ENCODE measurements around the gene GPR171. TPM values are rescaled to one million over a fixed set of nuclear protein-coding genes. Genes with fewer than 3 reads are reported as not detected.

Gene GPR171
- total RNA-seq, 2 experiments from 2014 or later, result 70.7 to 74.0 TPM

GRCh38 chr3:151227266-151227806 lies 24.3 kb upstream of the GPR171 start:
- peak overlapping the region; percentile 24 for H3K27ac Mint-ChIP-seq
- H3K4me3 Mint-ChIP-seq, result no peak overlapping the region
- peaks cover 52% of the 10 kb centered on the region for H3K4me1 Mint-ChIP-seq (ENCODE audit: low read depth)
- peaks cover 1% of the 10 kb centered on the region for H3K36me3 Mint-ChIP-seq
- intact Hi-C loops (cut with micrococcal nuclease), result loop anchor here (1.0 to 5.0 kb wide), 11 partner anchors 18 to 691 kb away; partner anchors contain the start of gene P2RY14
- DNase-seq, result no peak
- ChIA-PET CTCF (interaction anchor here (0.6 to 7.1 kb wide), 22 partner anchors 17 to 611 kb away, joined by 3 to 155 read pairs (median 14); partner anchors contain the start of genes GPR87 and P2RY14), POLR2A (interaction anchor here (1.5 to 1.8 kb wide), 2 partner anchors 25 to 57 kb away, joined by 4 to 7 read pairs; partner anchors contain the start of gene GPR171)
- H3K9me3 Mint-ChIP-seq, result peaks cover 5% of the 10 kb centered on the region
- H3K27me3 Mint-ChIP-seq, result no peaks in the 10 kb centered on the region

- ChIA-PET CTCF (interaction anchor here (0.6 to 7.1 kb wide), 20 partner anchors 17 to 611 kb away, joined by 3 to 155 read pairs (median 15); partner anchors contain the start of genes GPR87 and P2RY14), POLR2A (interaction anchor here (1.0 to 2.3 kb wide), 4 partner anchors 21 to 57 kb away, joined by 3 to 7 read pairs (median 6); partner anchors contain the start of gene GPR171)
- intact Hi-C loops (cut with micrococcal nuclease), result loop anchor here (1.0 to 5.0 kb wide), 11 partner anchors 18 to 691 kb away; partner anchors contain the start of gene P2RY14
- H3K27me3 Mint-ChIP-seq, result no peaks in the 10 kb centered on the region
- peaks cover 4% of the 10 kb centered on the region for H3K36me3 Mint-ChIP-seq
- H3K4me1 Mint-ChIP-seq (ENCODE audit: low read depth), result peaks cover 52% of the 10 kb centered on the region
- H3K9me3 Mint-ChIP-seq, result peaks cover 10% of the 10 kb centered on the region
- H3K4me3 Mint-ChIP-seq, result no peak overlapping the region
- H3K27ac Mint-ChIP-seq, result no peak overlapping the region
- no peak for DNase-seq
Measured at GRCh38 chr3:151226825-151227224, 23.8 kb upstream of the GPR171 start.

GRCh38 chr3:151226088-151226563 lies 23.1 kb upstream of the GPR171 start:
- DNase-seq, result peak; percentile 45
- intact Hi-C loops (cut with micrococcal nuclease), result loop anchor here (2.0 to 5.0 kb wide), 4 partner anchors 34 to 211 kb away; no protein-coding TSS in a partner anchor
- CTCF ChIA-PET, result interaction anchor here (0.6 to 7.1 kb wide), 14 partner anchors 14 to 118 kb away, joined by 3 to 155 read pairs (median 14); partner anchors contain the start of gene P2RY14

GRCh38 chr3:151225040-151225975 lies 22.3 kb upstream of the GPR171 start:
- peaks cover 10% of the 10 kb centered on the region for H3K36me3 Mint-ChIP-seq
- H3K4me3 Mint-ChIP-seq, result no peak overlapping the region

More at GRCh38 chr3:151226088-151226563, 23.1 kb upstream of the GPR171 start:
- Mint-ChIP-seq H3K27ac (peak overlapping the region; percentile 80), H3K4me3 (no peak overlapping the region), H3K27me3 (no peaks in the 10 kb centered on the region), H3K4me1 (ENCODE audit: low read depth) (peaks cover 52% of the 10 kb centered on the region), H3K9me3 (peaks cover 12% of the 10 kb centered on the region), H3K36me3 (peaks cover 4% of the 10 kb centered on the region)
- POLR2A ChIA-PET, result interaction anchor here (1.0 to 2.3 kb wide), 4 partner anchors 16 to 25 kb away, joined by 3 to 7 read pairs (median 6); partner anchors contain the start of gene GPR171

GRCh38 chr3:151224268-151224866 lies 21.4 kb upstream of the GPR171 start:
- no peaks in the 10 kb centered on the region for H3K27me3 Mint-ChIP-seq
- ChIA-PET POLR2A (interaction anchor here (0.7 to 2.3 kb wide), 4 partner anchors 13 to 53 kb away, joined by 4 to 11 read pairs (median 6); no protein-coding TSS in a partner anchor), CTCF (interaction anchor here (0.5 to 7.1 kb wide), 7 partner anchors 17 to 615 kb away, joined by 3 to 155 read pairs (median 4); partner anchors contain the start of gene P2RY14)
- peaks cover 43% of the 10 kb centered on the region for H3K4me1 Mint-ChIP-seq (ENCODE audit: low read depth)
- H3K9me3 Mint-ChIP-seq, result peaks cover 20% of the 10 kb centered on the region
- no peak overlapping the region for H3K4me3 Mint-ChIP-seq
- peaks cover 10% of the 10 kb centered on the region for H3K36me3 Mint-ChIP-seq
- intact Hi-C loops (cut with micrococcal nuclease), result no loop called here
- no peak for DNase-seq
- peak overlapping the region; percentile 15 for H3K27ac Mint-ChIP-seq

More at GRCh38 chr3:151225040-151225975, 22.3 kb upstream of the GPR171 start:
- CTCF ChIA-PET, result interaction anchor here (0.8 to 7.1 kb wide), 9 partner anchors 13 to 79 kb away, joined by 3 to 155 read pairs (median 18); partner anchors contain the start of gene P2RY14
- Mint-ChIP-seq H3K9me3 (peaks cover 20% of the 10 kb centered on the region), H3K4me1 (ENCODE audit: low read depth) (peaks cover 43% of the 10 kb centered on the region), H3K27ac (peak overlapping the region; percentile 80), H3K27me3 (no peaks in the 10 kb centered on the region)
- intact Hi-C loops (cut with micrococcal nuclease), result loop anchor here (5.0 kb wide), 2 partner anchors 33 to 212 kb away; no protein-coding TSS in a partner anchor
- POLR2A ChIA-PET, result interaction anchor here (0.8 to 2.3 kb wide), 6 partner anchors 15 to 80 kb away, joined by 3 to 7 read pairs (median 4); partner anchors contain the start of gene GPR171
- DNase-seq, result no peak

GRCh38 chr3:151219056-151219455 lies 16.0 kb upstream of the GPR171 start:
- H3K36me3 Mint-ChIP-seq, result peaks cover 10% of the 10 kb centered on the region
- POLR2A ChIA-PET, result interaction anchor here (0.5 to 1.0 kb wide), 2 partner anchors 392 to 1001 kb away, joined by 3 read pairs; no protein-coding TSS in a partner anchor

GRCh38 chr3:151218136-151218535 lies 15.1 kb upstream of the GPR171 start:
- no peak overlapping the region for H3K27ac Mint-ChIP-seq
- peaks cover 20% of the 10 kb centered on the region for H3K9me3 Mint-ChIP-seq
- H3K4me1 Mint-ChIP-seq (ENCODE audit: low read depth), result peaks cover 19% of the 10 kb centered on the region
- no peak overlapping the region for H3K4me3 Mint-ChIP-seq
- H3K36me3 Mint-ChIP-seq, result peaks cover 10% of the 10 kb centered on the region
- H3K27me3 Mint-ChIP-seq, result no peaks in the 10 kb centered on the region
- POLR2A ChIA-PET, result no interaction called here
- intact Hi-C loops (cut with micrococcal nuclease), result no loop called here
- CTCF ChIA-PET, result interaction anchor here (0.8 to 2.1 kb wide), 5 partner anchors 10 to 71 kb away, joined by 3 to 12 read pairs (median 4); no protein-coding TSS in a partner anchor
- no peak for DNase-seq

More at GRCh38 chr3:151219056-151219455, 16.0 kb upstream of the GPR171 start:
- Mint-ChIP-seq H3K4me1 (ENCODE audit: low read depth) (peaks cover 18% of the 10 kb centered on the region), H3K27me3 (no peaks in the 10 kb centered on the region), H3K4me3 (no peak overlapping the region), H3K9me3 (peaks cover 20% of the 10 kb centered on the region), H3K27ac (no peak overlapping the region)
- intact Hi-C loops (cut with micrococcal nuclease), result no loop called here
- CTCF ChIA-PET, result interaction anchor here (0.8 to 1.6 kb wide), 5 partner anchors 9 to 36 kb away, joined by 3 to 6 read pairs (median 5); no protein-coding TSS in a partner anchor
- DNase-seq, result no peak

GRCh38 chr3:151216641-151217607 lies 13.9 kb upstream of the GPR171 start:
- Mint-ChIP-seq H3K4me1 (ENCODE audit: low read depth) (peaks cover 19% of the 10 kb centered on the region), H3K27me3 (no peaks in the 10 kb centered on the region), H3K4me3 (no peak overlapping the region), H3K27ac (no peak overlapping the region), H3K36me3 (peaks cover 6% of the 10 kb centered on the region), H3K9me3 (peaks cover 11% of the 10 kb centered on the region)
- no peak for DNase-seq
- ChIA-PET CTCF (interaction anchor here (0.5 to 2.1 kb wide), 7 partner anchors 12 to 621 kb away, joined by 3 to 12 read pairs (median 4); no protein-coding TSS in a partner anchor), POLR2A (no interaction called here)
- intact Hi-C loops (cut with micrococcal nuclease), result no loop called here

GRCh38 chr3:151214459-151214858 lies 11.4 kb upstream of the GPR171 start:
- no peaks in the 10 kb centered on the region for H3K27me3 Mint-ChIP-seq
- H3K4me3 Mint-ChIP-seq, result no peak overlapping the region
- intact Hi-C loops (cut with micrococcal nuclease), result no loop called here
- no peaks in the 10 kb centered on the region for H3K9me3 Mint-ChIP-seq
- CTCF ChIA-PET, result interaction anchor here (1.2 kb wide), 1 partner anchor 46 kb away, joined by 7 read pairs; no protein-coding TSS in a partner anchor
- peaks cover 41% of the 10 kb centered on the region for H3K4me1 Mint-ChIP-seq (ENCODE audit: low read depth)
- POLR2A ChIA-PET, result no interaction called here
- H3K27ac Mint-ChIP-seq, result no peak overlapping the region
- no peak for DNase-seq
- H3K36me3 Mint-ChIP-seq, result no peaks in the 10 kb centered on the region

GRCh38 chr3:151213881-151214280 lies 10.9 kb upstream of the GPR171 start:
- POLR2A ChIA-PET, result no interaction called here
- DNase-seq, result no peak
- Mint-ChIP-seq H3K9me3 (no peaks in the 10 kb centered on the region), H3K36me3 (no peaks in the 10 kb centered on the region), H3K4me3 (no peak overlapping the region), H3K27me3 (no peaks in the 10 kb centered on the region), H3K27ac (no peak overlapping the region), H3K4me1 (ENCODE audit: low read depth) (peaks cover 41% of the 10 kb centered on the region)
- CTCF ChIA-PET, result interaction anchor here (1.2 kb wide), 1 partner anchor 46 kb away, joined by 7 read pairs; no protein-coding TSS in a partner anchor
- intact Hi-C loops (cut with micrococcal nuclease), result no loop called here

Data from activated CD4-positive, alpha-beta memory T cell treated with anti-CD3 and anti-CD28 coated beads for 36 hours (primary cell).